Measurements from ENCODE around the gene ACP4.
A peak's percentile ranks its signal among the peaks of the same experiment; 100 is the strongest.

The ACP4 gene

DNA sequence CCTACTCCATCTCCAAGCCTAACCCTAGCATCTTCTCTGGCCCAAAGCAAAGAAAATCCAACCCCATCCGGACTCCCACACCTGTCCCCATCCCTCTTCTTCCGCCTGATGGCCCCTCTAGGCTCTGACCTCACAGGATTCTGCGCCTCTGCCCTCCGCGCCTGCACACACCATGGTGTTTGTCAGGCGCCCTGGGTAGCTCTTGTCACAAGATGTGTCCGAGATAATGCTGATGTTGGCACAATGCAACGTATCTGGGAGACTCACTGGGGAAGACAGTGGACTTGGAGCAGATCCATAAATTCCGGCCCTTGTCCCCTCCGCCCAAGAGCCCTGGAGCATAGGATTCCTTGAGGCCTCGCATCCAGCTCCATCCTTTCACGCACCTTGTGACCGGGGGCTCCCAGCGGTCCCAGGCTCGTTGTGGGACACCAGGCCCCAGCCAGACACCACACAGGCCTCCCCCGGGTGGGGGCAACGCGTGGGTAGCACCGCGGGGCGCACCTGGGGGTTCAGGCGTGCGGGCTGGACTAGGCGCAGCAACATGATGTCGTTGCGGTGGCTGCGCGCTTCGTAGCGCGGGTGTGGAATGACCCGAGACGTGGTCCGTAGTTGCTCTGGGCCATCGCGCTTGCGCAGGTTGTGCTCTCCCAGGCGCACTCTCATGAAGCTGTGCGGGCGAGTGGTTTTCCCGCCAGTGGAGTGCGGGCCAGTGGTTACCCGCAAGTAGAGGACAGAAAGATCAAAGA is 36.5 kb downstream of the ACP4 start:
- DNase-seq, result no peak

DNA sequence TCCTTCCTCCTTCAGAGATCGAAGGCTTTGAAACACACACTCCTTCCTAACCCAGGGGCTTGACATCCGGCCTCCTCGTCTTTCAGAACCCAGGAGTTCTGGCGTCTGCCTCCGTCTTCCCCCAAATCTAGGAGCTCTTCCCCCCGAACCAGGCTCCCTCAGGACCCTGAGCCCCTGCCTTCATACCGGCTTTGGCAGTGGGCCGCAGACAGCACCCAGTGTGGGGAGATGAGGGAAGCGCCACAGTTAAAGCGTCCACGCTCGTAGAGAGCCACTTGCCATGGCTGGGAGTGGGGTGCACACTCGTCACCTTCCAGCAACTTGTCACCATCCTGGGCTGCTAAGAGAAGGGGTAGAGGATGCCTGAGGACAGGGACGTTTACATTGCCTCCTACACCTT is 37.3 kb downstream of the ACP4 start:
- no peak for DNase-seq

DNA sequence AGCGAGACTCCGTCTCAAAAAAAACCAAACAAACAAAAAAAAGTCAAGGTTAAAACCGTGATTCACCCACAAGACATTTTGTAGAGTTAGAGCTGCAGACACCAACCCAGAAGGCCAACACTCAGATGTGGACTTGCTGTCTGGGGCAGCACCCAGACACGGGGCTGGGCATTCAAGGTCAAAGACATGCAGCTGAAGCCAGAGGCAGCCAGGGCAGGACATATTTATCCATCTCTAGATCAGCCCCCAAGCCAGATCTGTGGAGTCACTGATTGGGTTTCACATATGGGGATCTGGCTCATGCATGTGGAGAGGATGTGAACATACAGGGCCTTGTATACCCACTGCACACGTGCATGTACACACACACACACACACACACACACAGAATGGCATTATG is 39.6 kb downstream of the ACP4 start:
- DNase-seq, result no peak

DNA sequence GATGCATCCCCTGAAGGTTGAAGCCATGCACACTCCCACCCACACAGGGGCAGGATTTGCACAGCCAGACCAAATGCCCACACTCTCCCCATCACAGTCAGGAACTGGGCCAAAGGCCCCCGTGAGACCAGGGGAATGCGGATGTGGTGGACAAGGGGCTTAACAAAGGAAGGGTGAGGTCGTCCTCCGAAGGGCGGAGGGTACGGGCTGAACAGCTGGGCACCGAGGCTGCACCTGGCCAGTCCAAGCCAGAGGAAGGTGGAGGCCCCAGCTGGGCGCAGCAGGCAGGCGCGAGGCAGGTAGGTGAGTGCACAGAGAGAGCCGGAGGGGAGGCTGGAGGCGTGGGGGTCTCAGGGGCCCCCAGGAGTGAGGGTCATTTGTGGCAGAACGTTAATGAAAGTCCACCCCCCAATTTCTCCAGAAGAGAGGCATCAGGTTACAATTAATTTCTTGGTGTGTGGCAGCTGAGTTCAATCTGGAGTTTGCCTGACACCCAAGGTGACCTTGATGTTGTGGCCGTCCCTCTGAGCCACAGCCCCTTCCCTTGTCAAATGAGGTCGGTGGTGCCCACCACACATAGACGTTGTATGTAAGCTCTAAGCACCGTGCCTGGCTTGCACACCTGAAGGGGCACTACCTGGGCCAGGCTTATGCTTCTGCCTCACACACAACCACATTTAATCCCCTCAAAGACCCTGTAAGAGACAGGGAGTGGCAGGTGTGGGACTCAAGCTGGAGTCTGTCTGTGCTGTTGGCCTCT is 40.2 kb downstream of the ACP4 start:
- no peak for DNase-seq

DNA sequence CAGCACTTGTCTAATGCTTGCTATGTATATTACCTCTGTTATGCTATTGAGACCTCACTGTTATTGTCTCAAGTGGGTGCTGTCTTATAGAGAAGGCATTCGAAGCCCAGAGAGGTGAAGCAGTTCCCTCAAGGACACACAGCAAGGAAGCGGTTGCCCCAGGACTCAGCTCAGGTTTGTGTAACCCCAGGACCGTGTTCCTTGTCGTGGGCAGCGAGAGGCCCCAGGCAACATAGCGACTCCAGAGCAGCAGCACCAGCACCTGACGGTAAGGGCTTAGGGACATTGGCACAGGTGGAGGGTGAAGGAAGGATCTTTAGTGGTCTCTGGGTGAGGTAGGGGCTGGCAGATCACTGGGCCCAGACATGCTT is 40.8 kb downstream of the ACP4 start:
- DNase-seq, result no peak

DNA sequence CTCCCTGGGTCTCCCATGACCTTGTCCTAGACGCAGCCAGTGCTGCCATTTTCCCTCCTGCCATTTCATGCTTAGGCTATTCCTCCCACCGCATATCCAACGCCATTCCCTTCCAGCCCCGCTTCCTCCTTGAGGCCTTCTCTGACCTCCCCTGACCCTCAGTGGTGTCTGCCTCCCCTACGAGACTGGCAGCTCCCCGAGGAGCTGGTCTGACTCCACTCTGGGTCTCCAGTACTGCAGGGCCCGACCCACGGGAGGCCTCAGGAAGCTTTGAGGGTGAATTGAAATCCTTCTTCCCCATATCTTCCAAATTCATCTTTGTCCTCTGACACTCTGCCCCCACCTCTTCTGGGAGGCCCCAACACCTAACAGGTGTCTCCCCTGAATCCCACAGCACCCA is 42.5 kb downstream of the ACP4 start:
- DNase-seq, result no peak

DNA sequence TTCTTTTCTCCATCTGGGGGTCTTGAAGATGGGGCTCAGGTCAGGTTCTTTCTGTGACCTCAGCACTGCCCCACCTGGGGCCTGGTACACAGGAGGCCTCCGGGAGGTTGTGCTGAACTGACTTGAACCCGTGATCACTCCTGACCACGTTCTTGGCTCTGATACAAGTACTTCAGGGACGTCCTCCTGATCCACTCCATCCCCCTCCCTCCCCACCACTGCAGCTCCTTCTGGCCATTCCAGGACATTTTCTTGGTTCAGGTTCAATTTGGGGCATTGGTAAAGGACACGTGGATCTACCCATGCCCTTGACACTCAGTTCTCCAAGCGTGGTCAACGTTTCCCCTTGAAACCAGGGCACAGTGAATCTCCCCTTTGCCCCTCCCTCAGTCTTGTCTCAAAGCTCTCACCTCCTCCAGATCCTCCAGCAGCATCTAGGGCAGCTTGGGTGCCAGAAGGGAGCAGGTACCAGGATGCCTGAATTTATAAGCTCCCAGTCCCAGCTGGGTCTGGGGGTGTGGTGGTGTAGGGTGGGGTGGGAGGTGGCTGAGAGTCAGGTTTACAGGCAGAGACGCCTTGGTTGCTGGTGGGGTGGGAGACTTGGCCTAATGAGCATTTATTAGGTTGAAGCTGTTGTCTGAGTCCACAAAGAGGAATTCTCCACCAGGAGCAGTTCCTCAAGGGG is 43.0 kb downstream of the ACP4 start, which contains the start of gene KLK15:
Gene KLK15, minus strand, starts transcription at position 458 of the 685 bp plus-strand sequence. CDS start 2,082 bp downstream, outside the sequence.
- no peak for DNase-seq

DNA sequence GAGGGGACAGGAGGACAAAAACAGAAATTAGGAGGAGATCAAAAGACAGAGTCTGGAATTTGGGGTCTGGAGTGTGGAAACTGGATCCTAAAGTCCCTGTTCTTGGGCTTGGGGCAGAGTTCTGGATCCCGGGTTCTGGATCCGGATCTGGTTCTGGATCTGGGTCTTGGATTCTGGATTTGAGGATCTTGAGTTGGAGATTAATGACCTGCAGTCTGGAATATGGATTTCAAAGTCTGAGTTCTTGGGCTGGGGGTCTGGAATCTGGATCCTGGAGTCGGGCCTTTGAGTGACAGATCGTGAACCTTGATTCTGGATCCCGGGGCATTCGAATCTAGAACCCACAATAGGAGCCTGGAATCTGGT is 43.6 kb downstream of the ACP4 start:
- no peak for DNase-seq

DNA sequence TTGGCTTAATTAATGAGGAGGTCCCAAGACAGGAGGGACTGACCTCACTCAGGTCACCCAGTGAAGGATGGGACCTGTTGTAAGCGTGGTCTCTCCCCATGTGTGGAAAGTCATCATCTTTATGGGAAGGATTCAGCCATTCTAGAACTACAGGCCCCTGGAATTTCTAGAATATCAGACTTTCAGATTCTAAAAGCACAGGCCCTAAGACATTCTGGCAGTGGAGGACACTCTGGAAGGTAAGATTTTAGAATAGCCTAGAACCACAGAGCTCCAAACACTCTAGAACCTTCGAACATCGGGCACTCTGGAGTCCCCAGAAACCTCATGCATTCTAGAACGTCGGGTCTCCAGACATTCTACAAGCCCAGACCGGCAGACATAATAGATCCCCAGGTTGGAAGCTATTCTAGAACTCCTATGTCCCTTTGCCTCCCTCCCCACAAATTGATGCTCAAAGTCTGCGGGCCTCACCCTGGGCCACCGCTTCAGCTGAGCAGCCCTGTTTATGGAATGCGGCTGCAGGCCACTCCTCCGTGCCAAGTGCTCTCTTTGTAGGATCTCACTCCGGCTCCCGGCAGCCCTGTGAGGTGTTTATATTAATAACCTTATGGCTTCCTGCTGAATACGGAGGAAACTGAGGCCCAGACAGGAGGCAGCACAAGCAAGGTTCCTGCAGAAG is 45.0 kb downstream of the ACP4 start:
- DNase-seq, result no peak

DNA sequence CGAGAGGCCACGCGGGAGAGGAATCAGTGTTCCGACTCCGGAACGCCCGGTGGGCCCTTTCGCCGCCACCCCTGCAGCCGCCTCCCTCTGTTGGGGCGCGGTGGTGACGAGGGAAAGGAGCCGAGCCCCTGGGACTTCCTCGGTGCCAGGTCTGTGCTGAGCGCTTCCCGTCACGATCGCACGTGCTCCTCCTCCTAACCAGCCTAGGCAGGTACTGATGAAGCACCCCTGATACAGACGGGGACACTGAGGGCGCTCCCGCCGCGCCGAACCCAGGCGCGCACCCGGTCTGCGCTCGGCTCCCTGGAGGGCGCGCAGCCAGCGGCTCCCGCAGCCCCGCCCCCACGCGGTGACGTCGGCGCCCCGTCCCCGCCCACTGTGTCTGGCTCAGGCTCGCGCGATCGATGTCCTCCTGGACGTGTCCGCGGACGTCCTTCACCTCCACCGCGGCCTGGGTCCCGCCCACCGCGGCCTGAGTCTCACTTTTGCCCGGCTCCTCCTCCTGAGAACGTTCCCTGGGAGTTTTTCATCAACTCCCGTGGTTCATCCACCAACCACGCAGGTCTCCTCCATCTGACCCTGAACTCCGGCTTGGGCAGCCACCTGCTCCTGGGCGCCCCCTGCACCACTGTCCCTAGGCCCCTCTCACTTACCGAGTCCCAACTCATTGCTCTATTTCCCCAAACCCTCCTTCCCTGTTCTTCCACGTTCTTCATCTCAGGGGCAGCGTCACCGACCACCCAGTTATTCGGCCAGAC is 45.7 kb downstream of the ACP4 start:
- DNase-seq, result peak; percentile 89

DNA sequence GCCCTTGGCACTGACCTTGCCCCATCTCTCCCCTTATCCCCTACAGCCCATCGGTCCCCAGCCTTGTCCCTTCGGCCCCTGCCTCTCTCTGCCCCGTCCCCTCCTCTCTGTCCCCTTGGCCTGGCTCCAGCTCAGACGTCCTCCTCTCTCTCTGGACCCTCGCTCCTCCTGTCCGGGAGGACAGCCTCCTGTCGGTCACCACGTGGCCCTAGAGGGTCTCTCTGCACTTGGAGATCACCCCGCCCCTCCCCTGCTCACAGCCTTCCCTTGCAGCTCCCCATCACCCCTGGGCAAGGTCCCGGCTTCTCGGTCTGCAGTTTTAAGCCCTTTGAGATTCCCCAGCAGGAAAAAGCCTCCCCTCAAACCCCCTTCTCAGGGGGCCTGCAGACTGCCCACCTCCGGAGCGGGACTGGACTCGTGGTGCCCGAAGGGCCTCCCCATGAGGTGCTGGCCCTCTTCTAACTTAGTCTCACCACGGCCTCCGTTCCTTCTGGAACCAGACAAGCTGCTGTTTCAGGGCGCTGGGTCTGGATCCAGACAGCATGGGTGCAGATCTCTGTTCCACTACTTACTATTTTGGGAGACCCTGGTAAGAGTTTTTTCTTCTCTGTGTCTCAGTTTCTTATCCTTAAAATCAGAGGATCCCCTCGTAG is 46.5 kb downstream of the ACP4 start:
- no peak for DNase-seq

DNA sequence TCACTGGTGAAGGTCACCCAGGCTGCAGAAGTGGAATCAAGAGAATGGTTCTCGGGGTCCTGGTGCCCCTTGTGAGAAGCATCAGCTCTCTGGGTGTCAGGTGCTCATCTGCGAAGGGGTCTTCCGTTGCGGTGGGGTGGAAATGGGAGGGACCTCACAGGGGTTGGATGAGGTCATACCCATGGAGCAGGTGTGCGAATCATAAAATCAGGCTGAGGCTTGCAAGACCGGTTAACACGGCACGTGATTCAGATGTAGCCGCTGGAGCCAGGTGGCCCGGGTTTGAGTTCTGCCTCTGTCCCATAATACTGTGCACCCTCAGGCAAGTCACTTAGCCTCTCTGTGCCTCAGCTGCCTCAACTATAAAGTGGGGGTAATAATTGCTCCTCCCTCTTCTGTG is 47.1 kb downstream of the ACP4 start:
- DNase-seq, result no peak

DNA sequence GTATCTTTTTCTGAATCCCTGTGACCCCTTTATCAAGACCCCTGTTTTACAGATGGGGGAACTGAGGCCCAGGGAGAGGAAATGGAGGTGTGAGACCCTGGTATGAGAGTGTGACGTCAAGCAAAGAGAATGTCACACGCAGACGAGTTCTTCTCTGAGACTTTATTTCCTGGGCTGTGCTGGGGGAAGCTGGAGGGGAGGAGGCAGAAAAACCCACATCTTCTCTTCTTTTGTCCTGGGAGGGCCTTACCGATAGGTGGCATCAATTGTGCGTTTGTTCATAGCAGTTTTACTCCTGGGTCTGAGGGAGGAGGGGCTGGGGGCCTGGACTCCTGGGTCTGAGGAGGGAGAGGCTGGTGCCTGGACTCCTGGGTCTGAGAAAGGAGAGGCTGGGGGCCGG is 48.0 kb downstream of the ACP4 start:
- DNase-seq, result no peak

DNA sequence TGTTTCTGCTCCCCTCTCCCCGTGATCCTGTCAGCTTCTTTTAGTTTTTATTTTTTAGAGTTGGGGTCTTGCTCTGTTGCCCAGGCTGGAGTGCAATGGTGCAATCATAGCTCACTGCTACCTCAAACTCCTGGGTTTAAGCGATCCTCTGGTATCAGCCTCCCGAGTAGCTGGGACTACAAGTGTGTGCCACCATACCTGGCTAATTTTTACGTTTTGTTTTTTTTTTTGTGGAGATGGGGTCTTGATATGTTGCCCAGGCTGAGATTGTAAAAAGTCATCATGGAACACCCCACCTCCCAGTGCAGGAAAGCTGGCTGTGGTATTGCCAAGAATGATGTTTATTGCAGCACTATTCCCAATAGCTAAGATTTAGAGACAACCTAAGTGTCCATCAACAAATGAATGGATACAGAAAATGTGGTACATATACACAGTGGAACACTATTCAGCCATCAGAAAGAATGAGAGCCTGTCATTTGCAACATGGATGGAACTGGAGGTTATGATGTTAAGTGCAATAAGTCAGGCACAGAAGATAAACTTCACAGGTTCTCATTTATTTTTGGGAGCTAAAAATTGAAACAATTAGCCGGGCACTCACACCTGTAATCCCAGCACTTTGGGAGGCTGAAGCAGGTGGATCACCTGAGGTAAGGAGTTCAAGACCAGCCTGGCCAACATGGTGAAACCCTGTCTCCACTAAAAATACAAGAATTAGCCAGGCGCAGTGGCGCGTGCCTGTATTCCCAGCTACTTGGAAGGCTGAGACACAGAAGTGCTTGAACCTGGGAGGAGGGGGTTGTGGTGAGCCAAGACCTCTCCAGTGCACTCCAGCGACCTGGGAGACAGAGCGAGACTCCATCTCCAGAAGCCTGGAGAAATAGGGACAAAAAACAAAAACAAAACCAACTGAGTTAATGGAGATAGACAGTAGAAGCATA is 49.8 kb downstream of the ACP4 start:
- no peak for DNase-seq

DNA sequence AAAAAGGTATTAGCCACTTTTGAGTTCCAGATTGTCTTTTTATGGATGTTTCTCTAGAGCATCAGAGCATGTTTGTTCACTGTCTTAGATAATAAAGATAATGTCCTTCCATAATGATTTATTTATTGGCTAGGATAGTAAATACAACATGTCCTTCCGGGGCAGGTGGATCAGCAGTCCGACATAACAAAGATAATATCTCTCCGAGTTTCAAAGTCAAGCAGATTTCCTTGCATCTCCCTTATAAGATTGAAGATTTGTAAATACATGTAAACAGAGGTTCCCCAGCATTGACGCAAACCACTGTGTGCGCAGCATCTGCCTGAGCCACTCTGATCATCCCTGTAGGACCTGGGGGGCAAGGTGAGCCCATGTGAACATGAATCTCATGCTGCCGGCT is 51.9 kb downstream of the ACP4 start:
- no peak for DNase-seq

DNA sequence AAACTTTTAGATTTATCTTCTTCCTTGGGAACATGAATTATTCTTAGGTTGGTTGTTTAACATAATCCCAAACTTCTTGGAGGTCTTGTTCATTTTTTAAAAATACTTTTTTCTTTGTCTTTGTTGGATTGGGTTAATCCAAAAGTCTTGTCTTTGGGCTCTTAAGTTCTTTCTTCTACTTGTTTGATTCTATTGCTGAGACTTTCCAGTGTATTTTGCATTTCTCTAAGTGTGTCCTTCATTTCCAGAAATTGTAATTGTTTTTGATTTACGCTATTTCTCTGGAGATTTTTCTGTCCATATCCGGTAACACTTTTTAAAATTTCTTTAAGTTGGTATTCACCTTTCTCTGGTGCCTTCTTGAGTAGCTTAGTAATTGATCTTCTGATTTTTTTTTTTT is 53.0 kb downstream of the ACP4 start:
- no peak for DNase-seq

DNA sequence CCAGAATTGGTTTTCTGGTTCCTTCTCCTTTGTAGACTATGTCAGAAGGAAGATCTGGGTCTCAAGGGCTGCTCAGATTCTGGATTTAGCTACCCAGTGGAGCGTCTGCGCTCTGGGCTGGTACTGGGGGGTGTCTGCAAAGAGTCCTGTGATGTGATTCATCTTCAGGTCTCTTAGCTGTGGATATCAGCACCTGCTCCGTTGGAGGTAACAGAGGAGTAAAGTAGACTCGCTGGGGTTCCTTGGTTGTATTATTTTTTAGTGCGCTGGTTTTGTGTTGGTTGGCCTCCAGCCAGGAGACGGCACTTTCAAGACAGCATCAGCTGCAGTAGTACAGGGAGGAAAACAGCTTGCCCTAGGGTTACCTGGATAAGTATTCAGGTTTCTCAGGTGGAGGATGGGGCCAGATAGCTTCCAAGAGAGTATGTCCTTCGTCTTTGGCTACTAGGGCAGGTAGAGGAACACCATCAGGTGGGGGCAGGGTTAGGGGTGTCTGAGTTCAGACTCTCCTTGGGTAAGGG is 53.5 kb downstream of the ACP4 start:
- DNase-seq, result no peak

DNA sequence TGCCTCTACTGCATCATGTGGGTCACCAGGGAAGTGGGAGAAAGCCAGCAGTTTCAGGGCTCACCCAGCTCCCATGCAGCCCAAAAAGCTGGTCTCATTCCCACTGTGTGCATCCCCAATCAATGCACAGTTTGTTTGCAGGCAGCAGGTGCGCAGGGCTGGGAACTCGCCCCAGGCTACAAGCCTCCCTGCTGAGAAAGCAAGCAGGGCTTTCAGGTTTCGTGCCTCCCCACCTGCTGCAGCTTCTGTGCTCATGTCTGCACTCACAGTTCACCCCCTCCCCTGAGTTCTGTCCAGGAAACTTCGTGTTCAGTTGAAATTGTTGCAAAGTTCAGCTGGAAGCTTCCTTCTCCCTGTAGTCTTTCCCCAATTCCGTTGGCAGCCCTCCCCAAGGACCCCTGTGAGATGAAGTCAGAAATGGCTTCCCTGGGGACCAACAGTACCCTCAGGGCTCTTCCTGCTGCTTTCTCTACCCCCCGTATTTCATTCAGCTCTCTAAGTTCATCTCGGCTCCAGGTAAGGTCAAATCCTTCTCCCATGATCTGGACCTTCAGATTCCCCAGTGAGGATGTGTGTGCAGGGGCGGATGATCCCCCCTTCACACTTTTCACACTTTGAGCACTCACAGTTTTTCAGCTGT is 54.2 kb downstream of the ACP4 start:
- DNase-seq, result no peak
